Astrocyte (in vitro differentiated cells and primary cell): ENCODE measurements around the gene CAPN5. TPM values are rescaled to one million over a fixed set of nuclear protein-coding genes. Genes with fewer than 3 reads are reported as not detected.

Source experiments
- DNase-seq: peaks from one replicate; pipeline ENCODE4 v3.0.0-alpha.2; 2010; ENCODE audit warnings: low read depth
- FAIRE-seq: peaks from 2 replicates; lab custom pipeline; 2011; peaks lifted over from hg19 to GRCh38; lab: Jason Lieb, UNC
- H2AFZ ChIP-seq: 2 replicates; pipeline ENCODE4 v1.6.0; 2012; ENCODE audit warnings: low read depth, low read length, inconsistent platforms
- H3K27ac ChIP-seq: 2 replicates; pipeline ENCODE4 v1.5.1; 2011; ENCODE audit warnings: low read depth, low read length, inconsistent platforms
- H3K27me3 ChIP-seq: 2 replicates; pipeline ENCODE4 v1.6.0; 2011; ENCODE audit warnings: low read length, inconsistent platforms; ENCODE audit not compliant: insufficient read depth
- H3K36me3 ChIP-seq: 2 replicates; pipeline ENCODE4 v1.5.1; 2011; ENCODE audit warnings: low read length, inconsistent platforms; ENCODE audit not compliant: insufficient read depth
- H3K4me1 ChIP-seq: 2 replicates; pipeline ENCODE4 v1.5.1; 2011; ENCODE audit warnings: low read length, inconsistent platforms; ENCODE audit not compliant: insufficient read depth
- H3K4me2 ChIP-seq: 2 replicates; pipeline ENCODE4 v1.6.0; 2012; ENCODE audit warnings: low read length, inconsistent platforms
- H3K4me3 ChIP-seq: 2 replicates; pipeline ENCODE4 v1.5.1; 2011; ENCODE audit warnings: low read depth, mild to moderate bottlenecking, low read length, inconsistent platforms; ENCODE audit not compliant: insufficient read depth
- H3K79me2 ChIP-seq: 2 replicates; pipeline ENCODE4 v1.6.0; 2012; ENCODE audit warnings: mild to moderate bottlenecking, low read length, inconsistent platforms; ENCODE audit not compliant: insufficient read depth
- H3K9ac ChIP-seq: 2 replicates; pipeline ENCODE4 v1.6.0; 2012; ENCODE audit warnings: mild to moderate bottlenecking, low read length, inconsistent platforms
- H3K9me3 ChIP-seq: 2 replicates; pipeline ENCODE4 v1.5.1; 2012; ENCODE audit warnings: low read depth, mild to moderate bottlenecking, low read length, inconsistent platforms; ENCODE audit not compliant: insufficient read depth
- H4K20me1 ChIP-seq: 2 replicates; pipeline ENCODE4 v1.6.0; 2012; ENCODE audit warnings: low read length, inconsistent platforms; ENCODE audit not compliant: insufficient read depth
- H3K27ac Mint-ChIP-seq: one replicate; pipeline ENCODE4 v1.8.0; 2021; ENCODE audit warnings: mild to moderate bottlenecking, mixed read lengths; ENCODE audit not compliant: unreplicated experiment
- H3K27me3 Mint-ChIP-seq: one replicate; pipeline ENCODE4 v1.8.0; 2021; ENCODE audit warnings: low read depth, mixed read lengths; ENCODE audit not compliant: unreplicated experiment
- H3K36me3 Mint-ChIP-seq: one replicate; pipeline ENCODE4 v1.8.0; 2021; ENCODE audit warnings: low read depth, mixed read lengths; ENCODE audit not compliant: unreplicated experiment
- H3K4me1 Mint-ChIP-seq: one replicate; pipeline ENCODE4 v1.8.0; 2021; ENCODE audit warnings: low read depth, mixed read lengths; ENCODE audit not compliant: unreplicated experiment
- H3K4me3 Mint-ChIP-seq: one replicate; pipeline ENCODE4 v1.8.0; 2021; ENCODE audit warnings: mild to moderate bottlenecking, moderate library complexity, mixed read lengths; ENCODE audit not compliant: unreplicated experiment
- H3K9me3 Mint-ChIP-seq: one replicate; pipeline ENCODE4 v1.8.0; 2021; ENCODE audit warnings: mild to moderate bottlenecking, mixed read lengths; ENCODE audit not compliant: unreplicated experiment
- EZH2 ChIP-seq: IDR thresholded peaks from 2 replicates; pipeline ENCODE4 v1.6.1; 2012; ENCODE audit warnings: mild to moderate bottlenecking, low read length, inconsistent platforms; ENCODE audit not compliant: insufficient read depth
- total RNA-seq: library from RNA; stranded (reverse); gene quantifications from 2 replicates; pipeline ENCODE4 v1.2.1, GENCODE V29; 2021
- TF ChIP-seq, protein P1 (sequence below): IDR thresholded peaks from 2 replicates; pipeline ENCODE4 v1.5.1; 2011; ENCODE audit warnings: low read depth, mild to moderate bottlenecking, inconsistent platforms, low read length, moderate library complexity; ENCODE audit not compliant: insufficient read depth

CAPN5 gene
- total RNA-seq, 1 donor from 2014 or later = 17.4 TPM

DNA sequence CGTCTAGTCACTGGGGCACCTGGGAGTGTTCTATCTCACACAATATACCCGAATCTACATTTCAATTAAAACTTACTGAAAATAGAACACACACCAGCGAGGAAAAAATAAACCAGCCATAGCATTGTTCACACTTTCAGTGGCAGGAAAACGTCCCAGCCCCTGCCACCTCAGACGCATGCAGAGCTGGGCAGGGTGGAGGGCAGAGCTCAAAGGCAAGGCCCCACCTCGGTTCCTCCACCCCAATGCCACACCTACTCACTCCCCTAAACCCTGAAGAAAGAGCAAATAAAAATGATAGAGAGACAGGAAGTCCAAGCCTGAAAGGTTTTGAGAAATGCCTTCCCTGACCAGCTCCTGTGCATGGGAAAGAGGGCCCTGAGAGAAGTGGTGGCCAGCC, 17.7 kb upstream of the CAPN5 start:
- Histone ChIP-seq H3K36me3 (no peaks in the 10 kb centered on the region), H3K4me3 (no peak overlapping the region), H3K4me2 (no peak overlapping the region), H3K27ac (no peak overlapping the region), H3K79me2 (no peaks in the 10 kb centered on the region), H3K9ac (no peak overlapping the region), H3K27me3 (peaks cover 4% of the 10 kb centered on the region), H2AFZ (peak overlapping the region; percentile 30), H3K9me3 (no peaks in the 10 kb centered on the region), H4K20me1 (no peaks in the 10 kb centered on the region), H3K4me1 (peaks cover 6% of the 10 kb centered on the region)
- no peaks in the 10 kb centered on the region for H3K9me3 Mint-ChIP-seq
- no peak overlapping the region for H3K4me3 Mint-ChIP-seq
- H3K27ac Mint-ChIP-seq = peak overlapping the region; percentile 88
- DNase-seq (no peak), FAIRE-seq (no peak)
- H3K27me3 Mint-ChIP-seq = peaks cover 19% of the 10 kb centered on the region
- H3K4me1 Mint-ChIP-seq = no peaks in the 10 kb centered on the region
- H3K36me3 Mint-ChIP-seq = no peaks in the 10 kb centered on the region
- no peak for TF ChIP-seq EZH2
- TF ChIP-seq, protein P1, sequence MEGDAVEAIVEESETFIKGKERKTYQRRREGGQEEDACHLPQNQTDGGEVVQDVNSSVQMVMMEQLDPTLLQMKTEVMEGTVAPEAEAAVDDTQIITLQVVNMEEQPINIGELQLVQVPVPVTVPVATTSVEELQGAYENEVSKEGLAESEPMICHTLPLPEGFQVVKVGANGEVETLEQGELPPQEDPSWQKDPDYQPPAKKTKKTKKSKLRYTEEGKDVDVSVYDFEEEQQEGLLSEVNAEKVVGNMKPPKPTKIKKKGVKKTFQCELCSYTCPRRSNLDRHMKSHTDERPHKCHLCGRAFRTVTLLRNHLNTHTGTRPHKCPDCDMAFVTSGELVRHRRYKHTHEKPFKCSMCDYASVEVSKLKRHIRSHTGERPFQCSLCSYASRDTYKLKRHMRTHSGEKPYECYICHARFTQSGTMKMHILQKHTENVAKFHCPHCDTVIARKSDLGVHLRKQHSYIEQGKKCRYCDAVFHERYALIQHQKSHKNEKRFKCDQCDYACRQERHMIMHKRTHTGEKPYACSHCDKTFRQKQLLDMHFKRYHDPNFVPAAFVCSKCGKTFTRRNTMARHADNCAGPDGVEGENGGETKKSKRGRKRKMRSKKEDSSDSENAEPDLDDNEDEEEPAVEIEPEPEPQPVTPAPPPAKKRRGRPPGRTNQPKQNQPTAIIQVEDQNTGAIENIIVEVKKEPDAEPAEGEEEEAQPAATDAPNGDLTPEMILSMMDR = no peak

GRCh38 chr11:77051511-77051910, 15.3 kb upstream of the CAPN5 start:
- H3K4me1 ChIP-seq = no peaks in the 10 kb centered on the region
- Mint-ChIP-seq H3K9me3 (no peaks in the 10 kb centered on the region), H3K36me3 (no peaks in the 10 kb centered on the region), H3K27ac (no peak overlapping the region), H3K4me3 (no peak overlapping the region), H3K4me1 (no peaks in the 10 kb centered on the region), H3K27me3 (no peaks in the 10 kb centered on the region)
- H3K36me3 ChIP-seq = no peaks in the 10 kb centered on the region
- H3K79me2 ChIP-seq = no peaks in the 10 kb centered on the region
- TF ChIP-seq, protein P1 = no peak
- no peak for TF ChIP-seq EZH2
- peaks cover 1% of the 10 kb centered on the region for H3K9me3 ChIP-seq
- no peak overlapping the region for H3K4me2 ChIP-seq
- no peaks in the 10 kb centered on the region for H4K20me1 ChIP-seq
- no peak overlapping the region for H3K27ac ChIP-seq
- FAIRE-seq (no peak), DNase-seq (no peak)
- no peak overlapping the region for H2AFZ ChIP-seq
- no peaks in the 10 kb centered on the region for H3K27me3 ChIP-seq
- H3K9ac ChIP-seq = no peak overlapping the region
- no peak overlapping the region for H3K4me3 ChIP-seq

DNA sequence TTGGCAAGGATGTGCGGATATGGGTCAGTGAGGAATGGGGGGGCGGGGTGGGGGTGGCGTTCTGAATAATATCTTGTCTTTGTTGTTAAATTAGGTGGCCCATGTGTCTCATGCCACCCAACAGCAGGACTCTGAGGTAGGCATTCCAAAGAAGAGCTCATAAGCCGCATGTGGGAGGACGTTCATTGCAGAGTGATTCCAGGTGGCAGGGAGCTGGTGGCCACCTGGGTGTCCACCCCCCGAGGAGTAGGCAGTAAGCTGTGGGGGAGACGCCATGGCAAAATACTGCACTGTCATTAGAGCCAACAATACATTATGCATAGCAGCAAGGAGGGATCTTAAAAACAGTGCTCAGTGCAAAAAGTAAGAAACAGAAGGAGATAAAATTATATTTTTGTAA, 14.3 kb upstream of the CAPN5 start:
- Histone ChIP-seq H3K27ac (no peak overlapping the region), H3K9ac (no peak overlapping the region), H3K9me3 (peaks cover 4% of the 10 kb centered on the region), H3K36me3 (no peaks in the 10 kb centered on the region), H3K79me2 (no peaks in the 10 kb centered on the region), H3K4me1 (no peaks in the 10 kb centered on the region), H3K4me3 (no peak overlapping the region), H3K4me2 (no peak overlapping the region), H4K20me1 (no peaks in the 10 kb centered on the region), H2AFZ (no peak overlapping the region), H3K27me3 (no peaks in the 10 kb centered on the region)
- Mint-ChIP-seq H3K9me3 (no peaks in the 10 kb centered on the region), H3K4me1 (no peaks in the 10 kb centered on the region), H3K36me3 (no peaks in the 10 kb centered on the region), H3K27me3 (no peaks in the 10 kb centered on the region), H3K27ac (no peak overlapping the region), H3K4me3 (no peak overlapping the region)
- DNase-seq = no peak
- FAIRE-seq = no peak
- TF ChIP-seq, protein P1 = no peak
- TF ChIP-seq EZH2 = no peak
